ENCODE data around the gene ASCC2. TPM values are rescaled to one million over a fixed set of nuclear protein-coding genes. Genes with fewer than 3 reads are reported as not detected.

The ASCC2 gene
- total and polyA plus RNA-seq, 2 donors (not counting 3 experiments of a cell fraction or from before 2014, with no cell fraction given), result 43.6 to 60.7 TPM

DNA sequence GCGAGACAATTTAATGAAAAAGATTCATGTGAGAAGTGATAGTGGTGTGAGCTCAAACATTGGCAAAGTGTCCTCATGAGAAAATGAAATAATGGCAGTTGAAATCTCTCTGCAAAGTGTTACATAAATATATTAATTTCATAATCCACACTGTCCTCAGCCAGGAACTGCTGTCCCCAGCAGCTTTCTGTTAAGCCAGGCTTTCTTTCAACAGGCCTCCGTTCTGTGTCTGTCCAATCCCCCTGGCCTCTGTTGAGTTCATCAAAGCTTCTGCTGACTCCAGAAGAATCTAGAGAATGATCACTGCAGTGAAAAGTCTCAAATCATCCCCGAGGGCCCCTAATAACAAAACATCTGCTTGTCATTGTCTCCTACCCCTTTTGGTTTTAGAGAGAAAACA is 10.0 kb upstream of the ASCC2 start:
- FAIRE-seq (no peak), DNase-seq (ENCODE audit: low read depth, low spot score) (no peak)
- intact Hi-C loops (cut with micrococcal nuclease) (no loop called here), dilution Hi-C loops (cut with MboI; ENCODE audit: extremely low pct_ligation_motif_present, low sequenced_read_pairs) (no loop called here)
- no peak for TF ChIP-seq MYC (IDR thresholded peaks at IDR 0.05; ENCODE audit: low read depth, low read length)
- TF ChIP-seq, protein P1, sequence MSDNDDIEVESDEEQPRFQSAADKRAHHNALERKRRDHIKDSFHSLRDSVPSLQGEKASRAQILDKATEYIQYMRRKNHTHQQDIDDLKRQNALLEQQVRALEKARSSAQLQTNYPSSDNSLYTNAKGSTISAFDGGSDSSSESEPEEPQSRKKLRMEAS (IDR thresholded peaks at IDR 0.05; ENCODE audit: insufficient read depth, insufficient read length), result no peak
- no peak for TF ChIP-seq FOS (IDR thresholded peaks at IDR 0.05; ENCODE audit: borderline replicate concordance, insufficient read depth, low read length)
- no peak for TF ChIP-seq POLR2AphosphoS5 (IDR thresholded peaks at IDR 0.05; ENCODE audit: insufficient read depth, low read depth, low read length)
- TF ChIP-seq JUN (IDR thresholded peaks at IDR 0.05; ENCODE audit: borderline replicate concordance, insufficient read depth, insufficient read length, low read depth), result no peak
- no peak for TF ChIP-seq EZH2 (IDR thresholded peaks at IDR 0.05; ENCODE audit: borderline replicate concordance, low read depth, low read length, severe bottlenecking)
- TF ChIP-seq POLR2A (IDR thresholded peaks at IDR 0.05; ENCODE audit: low read depth, low read length), result no peak
- TF ChIP-seq GATA2 (IDR thresholded peaks at IDR 0.05; ENCODE audit: insufficient read depth, insufficient read length, low read depth, low read length), result no peak
- TF ChIP-seq, protein P2, sequence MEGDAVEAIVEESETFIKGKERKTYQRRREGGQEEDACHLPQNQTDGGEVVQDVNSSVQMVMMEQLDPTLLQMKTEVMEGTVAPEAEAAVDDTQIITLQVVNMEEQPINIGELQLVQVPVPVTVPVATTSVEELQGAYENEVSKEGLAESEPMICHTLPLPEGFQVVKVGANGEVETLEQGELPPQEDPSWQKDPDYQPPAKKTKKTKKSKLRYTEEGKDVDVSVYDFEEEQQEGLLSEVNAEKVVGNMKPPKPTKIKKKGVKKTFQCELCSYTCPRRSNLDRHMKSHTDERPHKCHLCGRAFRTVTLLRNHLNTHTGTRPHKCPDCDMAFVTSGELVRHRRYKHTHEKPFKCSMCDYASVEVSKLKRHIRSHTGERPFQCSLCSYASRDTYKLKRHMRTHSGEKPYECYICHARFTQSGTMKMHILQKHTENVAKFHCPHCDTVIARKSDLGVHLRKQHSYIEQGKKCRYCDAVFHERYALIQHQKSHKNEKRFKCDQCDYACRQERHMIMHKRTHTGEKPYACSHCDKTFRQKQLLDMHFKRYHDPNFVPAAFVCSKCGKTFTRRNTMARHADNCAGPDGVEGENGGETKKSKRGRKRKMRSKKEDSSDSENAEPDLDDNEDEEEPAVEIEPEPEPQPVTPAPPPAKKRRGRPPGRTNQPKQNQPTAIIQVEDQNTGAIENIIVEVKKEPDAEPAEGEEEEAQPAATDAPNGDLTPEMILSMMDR (IDR thresholded peaks at IDR 0.05; ENCODE audit: extremely low read depth in 1 of 2, insufficient read depth in 1 of 2, low read depth in 1 of 2, low read length in 2 of 2), result no peak
- H3K79me2 ChIP-seq (ENCODE audit: control insufficient read depth, insufficient read depth, low read length), result no peaks in the 10 kb centered on the region
- ChIA-PET POLR2A (no interaction called here), CTCF (interaction anchor here (0.7 to 2.2 kb wide), 2 partner anchors 11 to 157 kb away, joined by 3 to 10 read pairs; no protein-coding TSS in a partner anchor)
- H3K27ac ChIP-seq (ENCODE audit: insufficient read depth, low read depth, low read length), result no peak overlapping the region
- H3K4me3 ChIP-seq (replicated peaks in 1 of 3; ENCODE audit: insufficient read depth in 1 of 3, low read depth in 1 of 3, low read length in 3 of 3), result no peak overlapping the region
- BruUV-seq (replicated peaks), result no TSS peak
- no peaks in the 10 kb centered on the region for H3K36me3 ChIP-seq (ENCODE audit: control insufficient read depth in 2 of 2, extremely low read depth in 1 of 2, insufficient read depth in 2 of 2, low read length in 2 of 2)
- no peak overlapping the region for H2AFZ ChIP-seq (ENCODE audit: low read depth, low read length)
- H3K4me2 ChIP-seq (ENCODE audit: insufficient read depth, low read length), result no peak overlapping the region
- peaks cover 0 to 5% of the 10 kb centered on the region in 2 experiments for H3K27me3 ChIP-seq (ENCODE audit: control insufficient read depth in 2 of 2, insufficient read depth in 2 of 2, low read length in 2 of 2)
- H3K4me1 ChIP-seq (ENCODE audit: control insufficient read depth, extremely low read depth, insufficient read depth, low read length), result no peaks in the 10 kb centered on the region
- H4K20me1 ChIP-seq (replicated peaks; ENCODE audit: control insufficient read depth, extremely low read depth, insufficient read depth, low read length), result no peaks in the 10 kb centered on the region
- H3K9me1 ChIP-seq (replicated peaks; ENCODE audit: control insufficient read depth, extremely low read depth, insufficient read depth, low read length), result no peaks in the 10 kb centered on the region
- no peak overlapping the region for H3K9ac ChIP-seq (replicated peaks; ENCODE audit: extremely low read depth, insufficient read depth, low read length)
- no peaks in the 10 kb centered on the region for H3K9me3 ChIP-seq (replicated peaks; ENCODE audit: control insufficient read depth, insufficient read depth, low read length)

Measured in endothelial cell of umbilical vein (primary cell).